Hematopoietic multipotent progenitor cell (in vitro differentiated cells): ENCODE data around the gene OPHN1. TPM values are rescaled to one million over a fixed set of nuclear protein-coding genes. Genes with fewer than 3 reads are reported as not detected.

ENCODE experiments used
- DNase-seq, 3 donors: peaks; one replicate each; pipeline ENCODE4 v3.0.0-alpha.2; 2011 to 2015; ENCODE audit warnings: low read depth in 2 of 3, low spot score in 2 of 3
- total RNA-seq: library from RNA; depleted of rRNA; stranded (reverse); fragments of >200 nt; gene quantifications from one replicate; pipeline ENCODE4 v1.2.3, GENCODE V29; 2012

OPHN1 gene
- total RNA-seq, 1 donor = 2.4 TPM

- DNase-seq = no peak
Observed at GRCh38 chrX:68254738-68255645, 178.3 kb downstream of the OPHN1 start.

GRCh38 chrX:68252664-68253063, 180.6 kb downstream of the OPHN1 start:
- DNase-seq = peak in 2 of 3 donors; percentile 5 to 31

DNA sequence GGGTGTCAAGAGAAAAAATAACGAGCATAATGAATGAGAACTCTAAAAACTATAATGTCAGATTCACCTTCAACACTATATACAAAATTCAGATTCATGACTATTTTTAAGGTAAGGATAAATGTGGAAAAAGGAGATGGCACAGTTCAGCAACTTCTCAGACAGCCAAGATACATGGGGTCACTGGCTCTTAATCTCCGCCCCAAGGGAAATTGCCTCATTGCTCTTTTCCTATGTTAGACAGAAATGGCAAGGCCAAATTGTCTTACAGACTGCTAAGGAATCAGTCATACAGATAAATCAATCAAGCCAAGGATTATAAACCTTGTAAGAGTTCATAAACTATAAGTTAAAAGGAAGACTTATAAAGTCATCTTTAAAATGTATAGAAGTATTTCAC, 183.4 kb downstream of the OPHN1 start:
- no peak for DNase-seq

GRCh38 chrX:68249401-68249831, 183.9 kb downstream of the OPHN1 start:
- no peak for DNase-seq

GRCh38 chrX:68238568-68238967, 194.7 kb downstream of the OPHN1 start:
- peak in 2 of 3 donors; percentile 2 to 18 for DNase-seq

GRCh38 chrX:68234171-68234910, 199.0 kb downstream of the OPHN1 start:
- no peak for DNase-seq

GRCh38 chrX:68232206-68232605, 201.1 kb downstream of the OPHN1 start:
- no peak for DNase-seq

- DNase-seq = no peak
Observed at GRCh38 chrX:68209008-68209407, 224.3 kb downstream of the OPHN1 start.

- DNase-seq = no peak
Observed at GRCh38 chrX:68204521-68205038, 228.7 kb downstream of the OPHN1 start.

- DNase-seq = no peak
Observed at GRCh38 chrX:68203646-68204045, 229.6 kb downstream of the OPHN1 start.

GRCh38 chrX:68203211-68203610, 230.1 kb downstream of the OPHN1 start:
- DNase-seq = no peak

DNA sequence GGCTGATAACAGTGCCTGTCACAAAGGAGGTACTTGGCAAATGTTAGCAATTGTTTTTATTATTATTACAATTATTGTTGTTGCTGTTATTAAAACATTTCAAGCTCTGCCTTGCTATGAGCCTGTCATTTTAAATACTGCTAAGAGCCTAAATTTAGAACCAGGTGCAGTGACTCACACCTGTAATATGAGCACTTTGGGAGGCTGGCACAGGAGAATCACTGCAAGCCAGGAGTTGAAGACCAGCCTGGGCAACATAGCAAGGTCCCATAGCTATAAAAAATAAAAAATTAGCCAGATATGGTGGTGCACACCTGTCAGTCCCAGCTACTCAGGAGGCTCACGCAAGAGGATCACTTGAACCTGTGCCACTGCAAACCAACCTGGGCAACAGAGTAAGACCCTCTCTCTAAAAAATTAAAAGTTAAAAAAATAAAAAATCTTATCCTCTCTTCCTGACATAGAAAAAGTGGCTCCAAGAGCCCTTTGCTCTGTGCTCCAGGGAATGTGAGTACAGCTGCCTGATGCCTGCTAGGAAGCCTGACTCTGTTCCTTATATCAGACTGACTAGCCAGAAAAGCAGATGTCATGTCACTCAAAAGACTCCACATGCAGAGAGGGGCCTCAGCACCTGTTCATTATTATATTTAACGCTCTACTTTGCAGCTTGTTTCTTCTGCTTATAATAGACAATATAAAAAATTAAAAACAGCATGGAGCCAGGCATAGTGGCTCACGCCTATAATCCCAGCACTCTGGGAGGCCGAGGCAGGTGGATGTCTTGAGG, 234.0 kb downstream of the OPHN1 start:
- DNase-seq = no peak

- DNase-seq = peak in 2 of 3 donors; percentile 23 to 57
Observed at GRCh38 chrX:68196939-68197791, 236.1 kb downstream of the OPHN1 start.

GRCh38 chrX:68195561-68195960, 237.7 kb downstream of the OPHN1 start:
- no peak for DNase-seq

- no peak for DNase-seq
Observed at GRCh38 chrX:68193786-68194185, 239.5 kb downstream of the OPHN1 start.

DNA sequence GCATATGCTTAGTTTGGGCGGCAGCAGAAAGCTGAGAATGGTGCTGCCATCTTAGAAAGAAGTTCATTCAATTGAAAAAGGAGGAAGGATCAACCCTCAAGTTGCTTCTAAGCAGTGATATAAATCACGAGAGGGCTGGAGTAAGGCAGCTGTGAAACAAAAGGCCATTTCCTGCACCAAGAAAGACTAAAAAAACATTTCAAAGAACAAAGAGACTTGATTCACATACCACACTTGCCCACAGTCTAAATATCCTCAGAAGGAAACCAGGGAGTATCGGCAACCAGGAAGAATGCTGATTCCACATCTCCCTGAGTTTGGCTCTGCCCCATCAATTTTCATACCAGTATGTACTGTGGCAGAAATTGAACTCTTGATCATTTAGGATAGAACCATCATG, 240.1 kb downstream of the OPHN1 start:
- no peak for DNase-seq

- DNase-seq = no peak
Observed at GRCh38 chrX:68190799-68191198, 242.5 kb downstream of the OPHN1 start.

- DNase-seq = peak in 2 of 3 donors; percentile 18 to 40
Observed at GRCh38 chrX:68186552-68187262, 246.6 kb downstream of the OPHN1 start.

- no peak for DNase-seq
Observed at GRCh38 chrX:68185161-68185560, 248.1 kb downstream of the OPHN1 start.
